ENCODE measurements around the gene WAPL.

Gene WAPL

GRCh38 chr10:86461963-86462804, 59.4 kb downstream of the WAPL start:
- no peak for DNase-seq (ENCODE audit: low spot score)

- DNase-seq (ENCODE audit: low spot score), result no peak
Measured at GRCh38 chr10:86451604-86451960, 70.0 kb downstream of the WAPL start.

GRCh38 chr10:86450806-86451603, 70.6 kb downstream of the WAPL start:
- no peak for DNase-seq (ENCODE audit: low spot score)

- no peak for DNase-seq (ENCODE audit: low spot score)
Measured at GRCh38 chr10:86449926-86450558, 71.5 kb downstream of the WAPL start.

- no peak for DNase-seq (ENCODE audit: low spot score)
Measured at GRCh38 chr10:86447432-86447831, 74.2 kb downstream of the WAPL start.

- DNase-seq (ENCODE audit: low spot score), result no peak
Measured at GRCh38 chr10:86446987-86447386, 74.6 kb downstream of the WAPL start.

- no peak for DNase-seq (ENCODE audit: low spot score)
Measured at GRCh38 chr10:86446440-86446839, 75.2 kb downstream of the WAPL start.

- DNase-seq (ENCODE audit: low spot score), result no peak
Measured at GRCh38 chr10:86443936-86444335, 77.7 kb downstream of the WAPL start.

GRCh38 chr10:86443069-86443468, 78.5 kb downstream of the WAPL start:
- no peak for DNase-seq (ENCODE audit: low spot score)

GRCh38 chr10:86440874-86441843, 80.4 kb downstream of the WAPL start:
- DNase-seq (ENCODE audit: low spot score), result peak; percentile 62

- peak; percentile 18 for DNase-seq (ENCODE audit: low spot score)
Measured at GRCh38 chr10:86439544-86439943, 82.0 kb downstream of the WAPL start.

GRCh38 chr10:86438091-86438749, 83.4 kb downstream of the WAPL start:
- no peak for DNase-seq (ENCODE audit: low spot score)

- no peak for DNase-seq (ENCODE audit: low spot score)
Measured at GRCh38 chr10:86437447-86437846, 84.1 kb downstream of the WAPL start.

GRCh38 chr10:86436963-86437362, 84.6 kb downstream of the WAPL start:
- DNase-seq (ENCODE audit: low spot score), result no peak

GRCh38 chr10:86434656-86435055, 86.9 kb downstream of the WAPL start:
- DNase-seq (ENCODE audit: low spot score), result no peak

GRCh38 chr10:86423739-86424138, 97.9 kb downstream of the WAPL start:
- DNase-seq (ENCODE audit: low spot score), result no peak

GRCh38 chr10:86419101-86419500, 102.5 kb downstream of the WAPL start:
- DNase-seq (ENCODE audit: low spot score), result no peak

- no peak for DNase-seq (ENCODE audit: low spot score)
Measured at GRCh38 chr10:86415583-86415982, 106.0 kb downstream of the WAPL start.

GRCh38 chr10:86415116-86415515, 106.5 kb downstream of the WAPL start:
- DNase-seq (ENCODE audit: low spot score), result no peak

GRCh38 chr10:86413046-86413728, 108.4 kb downstream of the WAPL start:
- no peak for DNase-seq (ENCODE audit: low spot score)

All from RKO (cell line).